Activated T-cell treated with anti-CD3 and anti-CD28 coated beads, Interleukin-2, amount 50 U/mL, for 48 hours (primary cell): ENCODE measurements around the gene CELF1.
"Not testable (repeated sequence)": the region's sequence is repeated elsewhere in the genome, so short reads cannot be mapped to it uniquely, and the experiment has no call there.

Experiments used
- DNase-seq, 2 experiments: peaks; one replicate each; pipeline ENCODE4 v3.0.0-alpha.2; 2020

CELF1 gene

GRCh38 chr11:47572715-47573255, 19.9 kb upstream of the CELF1 start:
- DNase-seq, result no peak

- no peak for DNase-seq
These were observed 19.0 kb upstream of the CELF1 start for GRCh38 chr11:47571895-47572294.

- no peak for DNase-seq
These were observed 18.4 kb upstream of the CELF1 start for GRCh38 chr11:47571357-47571729.

- no peak for DNase-seq
These were observed 17.9 kb upstream of the CELF1 start for GRCh38 chr11:47570651-47571356.

GRCh38 chr11:47569646-47570045, 16.7 kb upstream of the CELF1 start:
- no peak for DNase-seq

- no peak for DNase-seq
These were observed 13.3 kb upstream of the CELF1 start for GRCh38 chr11:47566149-47566698.

- peak; percentile 77 to 83 for DNase-seq
These were observed 12.6 kb upstream of the CELF1 start, which contains the start of gene PTPMT1 for GRCh38 chr11:47565340-47566148. Gene PTPMT1 (plus strand): TSS chr11:47565599. CDS start chr11:47565623, 24 bp downstream.

- DNase-seq, result no peak
These were observed 12.0 kb upstream of the CELF1 start for GRCh38 chr11:47564933-47565339.

- DNase-seq, result not testable (repeated sequence)
These were observed 11.4 kb upstream of the CELF1 start for GRCh38 chr11:47564366-47564765.

- DNase-seq, result not testable (repeated sequence)
These were observed 9.5 kb upstream of the CELF1 start for GRCh38 chr11:47562393-47562792.

- DNase-seq, result no peak
These were observed 7.5 kb upstream of the CELF1 start for GRCh38 chr11:47560426-47560825.

- no peak for DNase-seq
These were observed 5.8 kb upstream of the CELF1 start for GRCh38 chr11:47558695-47559094.

GRCh38 chr11:47557004-47557403, 4.1 kb upstream of the CELF1 start:
- not testable (repeated sequence) for DNase-seq

- no peak for DNase-seq
These were observed 443 bp upstream of the CELF1 start for GRCh38 chr11:47553406-47553743.

- no peak for DNase-seq
These were observed 821 bp downstream of the CELF1 start for GRCh38 chr11:47552056-47552565.

GRCh38 chr11:47551086-47551485, 1.8 kb downstream of the CELF1 start:
- no peak for DNase-seq

GRCh38 chr11:47550288-47551047, 2.5 kb downstream of the CELF1 start:
- DNase-seq, result no peak

GRCh38 chr11:47546274-47546673, 6.7 kb downstream of the CELF1 start:
- not testable (repeated sequence) for DNase-seq

- no peak for DNase-seq
These were observed 7.6 kb downstream of the CELF1 start for GRCh38 chr11:47545298-47545697.

- no peak for DNase-seq
These were observed 11.9 kb downstream of the CELF1 start for GRCh38 chr11:47541070-47541469.

GRCh38 chr11:47539681-47540039, 13.3 kb downstream of the CELF1 start:
- no peak for DNase-seq

GRCh38 chr11:47538741-47539565, 14.0 kb downstream of the CELF1 start:
- DNase-seq, result no peak
